ENCODE data around the gene SHROOM4. TPM values are rescaled to one million over a fixed set of nuclear protein-coding genes. Genes with fewer than 3 reads are reported as not detected.

Gene SHROOM4
- total RNA-seq, 1 donor from 2014 or later, result 5.7 TPM

DNA sequence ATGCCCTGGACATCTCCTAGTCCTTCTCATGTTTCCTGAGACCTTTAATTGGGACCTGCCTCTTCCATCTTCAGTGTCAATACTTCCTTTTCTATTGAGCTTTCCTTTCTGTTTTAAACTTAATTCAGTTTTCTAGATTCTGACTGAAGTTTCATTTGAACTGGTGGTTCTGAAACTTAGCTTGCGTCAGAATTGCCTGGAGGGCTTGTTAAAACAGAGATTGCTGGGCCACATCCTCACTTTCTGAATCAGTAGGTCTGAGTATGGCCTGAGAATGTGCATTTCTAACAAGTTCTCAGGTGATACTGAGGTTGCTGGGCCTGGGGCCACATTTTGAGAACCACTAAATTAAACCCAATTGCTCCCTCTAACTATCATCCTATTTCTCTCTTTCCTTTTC is 191.2 kb downstream of the SHROOM4 start:
- Mint-ChIP-seq H3K27ac (no peak overlapping the region), H3K36me3 (ENCODE audit: insufficient read depth) (peaks cover 2% of the 10 kb centered on the region), H3K4me3 (ENCODE audit: low read depth) (no peak overlapping the region), H3K9me3 (ENCODE audit: low read depth) (peaks cover 16% of the 10 kb centered on the region), H3K27me3 (no peaks in the 10 kb centered on the region), H3K4me1 (ENCODE audit: low read depth) (peaks cover 4% of the 10 kb centered on the region)
- no peak for TF ChIP-seq CTCF (IDR thresholded peaks at IDR 0.05; ENCODE audit: unreplicated experiment)
- no peak for DNase-seq (ENCODE audit: low spot score, unreplicated experiment)

GRCh38 chrX:50618788-50619558 is 195.0 kb downstream of the SHROOM4 start:
- no peak for DNase-seq (ENCODE audit: low spot score, unreplicated experiment)
- Mint-ChIP-seq H3K36me3 (ENCODE audit: insufficient read depth) (no peaks in the 10 kb centered on the region), H3K27me3 (no peaks in the 10 kb centered on the region), H3K4me3 (ENCODE audit: low read depth) (no peak overlapping the region), H3K27ac (no peak overlapping the region), H3K4me1 (ENCODE audit: low read depth) (peaks cover 15% of the 10 kb centered on the region), H3K9me3 (ENCODE audit: low read depth) (peaks cover 18% of the 10 kb centered on the region)
- TF ChIP-seq CTCF (IDR thresholded peaks at IDR 0.05; ENCODE audit: unreplicated experiment), result no peak

GRCh38 chrX:50617183-50617582 is 196.8 kb downstream of the SHROOM4 start:
- Mint-ChIP-seq H3K27ac (no peak overlapping the region), H3K27me3 (no peaks in the 10 kb centered on the region), H3K4me3 (ENCODE audit: low read depth) (no peak overlapping the region), H3K4me1 (ENCODE audit: low read depth) (peaks cover 15% of the 10 kb centered on the region), H3K36me3 (ENCODE audit: insufficient read depth) (peaks cover under 1% of the 10 kb centered on the region), H3K9me3 (ENCODE audit: low read depth) (peaks cover 20% of the 10 kb centered on the region)
- TF ChIP-seq CTCF (IDR thresholded peaks at IDR 0.05; ENCODE audit: unreplicated experiment), result no peak
- DNase-seq (ENCODE audit: low spot score, unreplicated experiment), result no peak

DNA sequence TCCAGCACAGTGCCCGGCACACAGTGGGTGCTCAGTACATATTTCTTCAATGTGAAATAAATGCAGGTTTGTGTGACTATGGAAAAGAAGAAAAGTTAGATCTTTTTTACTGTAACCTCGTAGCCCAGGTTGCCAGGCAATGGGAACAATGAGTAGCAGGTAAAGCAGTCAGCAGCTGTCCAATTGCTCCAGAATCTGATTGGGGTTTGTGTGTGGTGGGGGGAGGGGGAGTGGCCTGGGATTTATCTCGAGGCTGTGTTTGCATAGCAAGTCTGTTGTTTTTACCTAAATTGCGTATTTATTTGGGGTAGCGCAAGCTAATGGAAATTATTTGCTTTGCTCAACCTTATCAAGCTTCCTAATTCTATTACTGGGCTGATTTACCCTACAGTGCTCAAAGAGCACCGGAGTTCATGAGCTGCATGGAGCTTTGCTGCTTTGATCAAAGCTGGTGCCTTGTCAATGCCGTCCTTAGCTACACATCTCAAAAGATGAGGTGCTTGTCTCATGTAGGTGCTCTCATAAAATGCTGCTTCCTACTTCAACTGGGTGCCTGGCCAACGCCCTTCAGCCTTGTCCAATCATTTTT is 198.3 kb downstream of the SHROOM4 start:
- DNase-seq (ENCODE audit: low spot score, unreplicated experiment), result no peak
- Mint-ChIP-seq H3K4me3 (ENCODE audit: low read depth) (peak overlapping the region; percentile 9), H3K4me1 (ENCODE audit: low read depth) (peaks cover 15% of the 10 kb centered on the region), H3K36me3 (ENCODE audit: insufficient read depth) (peaks cover 2% of the 10 kb centered on the region), H3K27ac (no peak overlapping the region), H3K9me3 (ENCODE audit: low read depth) (peaks cover 18% of the 10 kb centered on the region), H3K27me3 (no peaks in the 10 kb centered on the region)
- TF ChIP-seq CTCF (IDR thresholded peaks at IDR 0.05; ENCODE audit: unreplicated experiment), result no peak

GRCh38 chrX:50614460-50614859 is 199.5 kb downstream of the SHROOM4 start:
- Mint-ChIP-seq H3K27ac (no peak overlapping the region), H3K9me3 (ENCODE audit: low read depth) (peaks cover 25% of the 10 kb centered on the region), H3K4me3 (ENCODE audit: low read depth) (no peak overlapping the region), H3K4me1 (ENCODE audit: low read depth) (peaks cover 15% of the 10 kb centered on the region), H3K36me3 (ENCODE audit: insufficient read depth) (peaks cover 2% of the 10 kb centered on the region), H3K27me3 (no peaks in the 10 kb centered on the region)
- no peak for DNase-seq (ENCODE audit: low spot score, unreplicated experiment)
- no peak for TF ChIP-seq CTCF (IDR thresholded peaks at IDR 0.05; ENCODE audit: unreplicated experiment)

Data from progenitor cell of endocrine pancreas (in vitro differentiated cells).